ENCODE results near the gene PHACTR4.
"Not testable (repeated sequence)": the region's sequence is repeated elsewhere in the genome, so short reads cannot be mapped to it uniquely, and the experiment has no call there.

The PHACTR4 gene

DNA sequence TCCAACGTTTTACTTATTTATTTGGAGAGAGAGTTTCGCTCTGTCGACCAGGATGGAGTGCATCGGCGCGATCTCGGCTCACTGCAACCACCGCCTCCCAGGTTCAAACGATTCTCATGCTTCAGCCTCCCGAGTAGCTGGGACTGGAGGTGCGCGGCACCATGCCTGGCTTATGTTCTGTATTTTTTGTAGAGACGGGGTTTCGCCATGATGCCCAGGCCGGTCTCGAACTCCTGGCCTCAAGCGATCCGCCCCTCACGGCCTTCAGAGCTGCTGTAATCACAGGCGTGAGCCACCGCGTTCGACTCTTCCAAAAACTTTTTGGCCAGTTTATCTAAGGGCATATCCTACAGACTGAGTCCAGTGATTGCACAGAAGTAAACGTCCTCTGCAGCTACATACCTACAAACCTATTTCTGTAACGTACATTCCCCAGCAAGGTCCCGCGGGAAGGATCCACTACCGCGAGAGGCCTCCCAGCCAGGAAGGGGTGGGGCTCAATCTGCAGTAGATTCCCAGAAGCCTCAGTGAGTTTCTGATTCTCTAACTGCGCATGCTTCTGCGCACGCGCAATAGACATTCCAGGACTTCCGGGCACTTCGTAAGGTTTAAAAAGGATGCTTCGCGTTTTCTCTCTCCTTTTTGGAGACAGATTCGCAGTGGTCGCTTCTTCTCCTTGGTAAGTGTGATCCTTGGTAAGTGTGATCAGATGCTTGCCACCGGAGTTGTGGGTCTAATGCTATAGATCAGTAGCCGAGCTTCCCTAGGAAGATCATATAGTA lies 136.1 kb downstream of the PHACTR4 start, which contains the start of gene RCC1:
Gene RCC1 (plus strand): TSS at position 638 of the 782 bp plus-strand sequence. CDS start 23,824 bp downstream, outside the sequence.
- peak; percentile 98 for DNase-seq

DNA sequence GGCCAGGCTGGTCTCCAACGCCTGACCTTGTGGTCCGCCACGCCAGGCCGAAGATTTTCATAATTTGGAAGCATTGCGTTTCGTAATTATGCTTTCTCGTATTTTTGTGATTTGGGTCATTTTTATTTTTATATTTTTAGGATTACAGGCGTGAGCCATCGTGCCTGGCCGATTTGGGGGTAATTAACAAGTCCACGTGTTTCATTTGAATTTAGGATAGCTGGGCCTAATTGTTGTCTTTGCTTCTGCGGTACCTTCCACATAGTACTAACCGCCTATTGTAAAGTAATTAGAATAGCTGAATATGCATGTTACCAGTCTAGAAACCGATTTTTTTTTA lies 137.3 kb downstream of the PHACTR4 start:
- DNase-seq = no peak

DNA sequence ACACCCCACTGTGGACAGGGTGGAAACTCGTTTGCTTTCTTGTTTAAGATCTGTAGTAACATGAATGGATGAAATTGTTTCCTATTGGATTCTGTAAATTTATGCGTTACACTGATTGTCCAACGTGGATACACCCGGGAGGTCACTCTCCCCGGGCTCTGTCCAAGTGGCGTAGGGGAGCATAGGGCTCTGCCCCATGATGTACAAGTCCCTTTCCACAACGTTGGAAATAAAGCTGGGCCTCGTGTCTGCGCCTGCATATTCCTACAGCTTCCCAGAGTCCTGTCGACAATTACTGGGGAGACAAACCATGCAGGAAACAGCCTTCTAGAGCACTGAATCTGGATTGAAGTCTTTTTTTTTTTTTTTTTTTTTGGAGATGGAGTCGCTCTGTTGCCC lies 137.7 kb downstream of the PHACTR4 start:
- DNase-seq = no peak

DNA sequence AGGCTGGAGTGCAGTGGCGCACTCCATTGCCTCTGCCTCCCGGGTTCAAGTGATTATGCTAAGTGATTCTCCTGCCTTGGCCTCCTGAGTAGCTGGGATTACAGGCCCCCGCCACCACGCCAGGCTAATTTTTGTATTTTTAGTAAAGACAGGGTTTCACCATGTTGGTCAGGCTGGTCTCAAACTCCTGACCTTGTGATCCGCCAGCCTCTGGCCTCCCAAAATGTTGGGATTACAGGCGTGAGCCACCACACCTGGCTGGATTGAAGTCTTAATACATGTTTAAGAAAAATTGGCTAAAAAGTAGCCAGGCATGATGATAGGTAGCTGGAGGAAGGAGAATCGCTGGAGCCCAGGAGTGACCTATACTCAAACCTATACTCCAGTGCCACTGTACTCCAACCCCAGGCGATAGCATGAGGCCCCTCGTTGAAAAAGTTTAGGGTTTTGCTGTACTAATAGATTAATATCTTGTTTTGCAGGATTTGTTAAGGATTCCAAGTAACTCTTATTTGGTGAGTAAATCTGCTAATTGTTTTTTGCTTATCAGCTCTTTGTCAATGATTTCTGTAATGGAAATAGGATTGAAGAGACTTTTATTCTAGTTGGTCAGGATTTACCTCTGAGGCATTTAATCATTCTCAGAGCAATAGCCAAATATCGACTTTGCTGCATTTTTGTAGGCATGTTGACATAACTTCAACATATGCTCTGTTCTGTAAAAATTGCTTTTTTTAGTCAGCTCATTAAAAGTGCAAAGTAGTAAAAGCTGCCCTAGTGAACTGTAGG lies 138.3 kb downstream of the PHACTR4 start:
- no peak for DNase-seq

DNA sequence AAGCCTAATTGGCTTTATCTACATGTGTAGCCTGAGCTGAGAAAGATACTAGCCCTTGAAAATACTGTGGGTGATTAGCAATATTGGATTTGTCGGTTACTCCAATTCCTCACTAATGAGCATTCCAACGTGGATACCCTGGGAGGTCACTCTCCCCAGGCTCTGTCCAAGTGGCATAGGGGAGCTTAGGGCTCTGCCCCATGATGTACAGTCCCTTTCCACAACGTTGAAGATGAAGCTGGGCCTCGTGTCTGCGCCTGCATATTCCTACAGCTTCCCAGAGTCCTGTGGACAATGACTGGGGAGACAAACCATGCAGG lies 138.9 kb downstream of the PHACTR4 start:
- no peak for DNase-seq

DNA sequence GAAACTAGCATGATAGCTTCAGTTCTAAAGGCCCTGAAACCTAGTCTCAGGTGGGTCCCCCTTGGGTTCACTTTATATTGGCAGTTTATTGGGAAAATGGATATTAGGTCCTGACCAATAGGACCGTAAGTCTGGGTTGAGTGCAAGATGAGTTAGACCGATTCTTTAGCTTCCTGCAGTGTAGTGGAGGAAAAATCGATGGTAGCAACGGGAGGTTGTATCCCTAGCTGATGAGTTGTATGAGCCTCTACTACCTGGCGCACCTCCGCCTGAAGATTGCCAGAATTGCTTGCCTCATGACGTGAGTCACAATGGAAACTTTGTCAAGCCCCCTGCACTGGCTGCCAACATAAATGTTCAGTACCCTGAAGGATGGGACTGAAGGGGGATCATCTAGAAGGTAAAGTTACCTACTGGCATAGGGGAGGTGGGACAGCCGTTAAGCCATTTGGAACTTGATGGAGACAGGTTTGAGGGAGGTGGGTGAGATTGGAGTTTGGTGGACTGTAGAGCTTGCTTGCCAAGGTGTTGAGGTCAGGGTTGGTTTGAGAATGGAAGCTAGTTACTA lies 140.2 kb downstream of the PHACTR4 start:
- DNase-seq = no peak

DNA sequence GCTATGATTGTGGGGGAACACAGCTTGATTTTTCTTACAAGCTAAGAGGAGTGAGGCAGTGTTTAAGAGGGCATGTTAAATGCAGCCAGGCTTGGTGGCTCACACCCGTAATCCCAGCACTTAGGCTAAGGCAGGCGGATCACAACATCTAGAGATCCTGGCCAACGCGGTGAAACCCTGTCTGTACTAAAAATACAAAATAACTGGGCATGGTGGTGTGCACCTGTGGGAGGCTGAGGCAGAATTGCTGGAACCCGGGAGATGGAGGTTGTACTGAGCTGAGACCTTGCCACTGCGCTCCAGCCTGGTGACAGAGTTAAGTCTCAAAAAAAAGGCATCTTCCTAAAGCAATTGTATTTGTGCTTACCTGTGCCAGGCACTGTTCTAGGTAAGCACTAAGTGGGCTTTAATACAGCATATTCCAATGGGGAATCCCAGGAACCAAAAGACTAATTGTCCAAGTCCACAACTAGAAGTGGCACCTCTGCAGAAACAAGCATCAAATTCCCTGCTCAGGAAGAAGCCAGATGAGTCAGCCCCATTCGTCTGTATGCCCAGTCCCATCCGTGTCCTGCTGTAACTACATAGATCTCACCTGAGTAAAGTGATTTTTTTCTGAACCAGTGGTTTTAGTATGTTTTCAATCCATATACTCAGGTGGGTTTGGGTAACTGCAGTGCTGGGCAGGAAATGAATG lies 140.9 kb downstream of the PHACTR4 start:
- DNase-seq = no peak

DNA sequence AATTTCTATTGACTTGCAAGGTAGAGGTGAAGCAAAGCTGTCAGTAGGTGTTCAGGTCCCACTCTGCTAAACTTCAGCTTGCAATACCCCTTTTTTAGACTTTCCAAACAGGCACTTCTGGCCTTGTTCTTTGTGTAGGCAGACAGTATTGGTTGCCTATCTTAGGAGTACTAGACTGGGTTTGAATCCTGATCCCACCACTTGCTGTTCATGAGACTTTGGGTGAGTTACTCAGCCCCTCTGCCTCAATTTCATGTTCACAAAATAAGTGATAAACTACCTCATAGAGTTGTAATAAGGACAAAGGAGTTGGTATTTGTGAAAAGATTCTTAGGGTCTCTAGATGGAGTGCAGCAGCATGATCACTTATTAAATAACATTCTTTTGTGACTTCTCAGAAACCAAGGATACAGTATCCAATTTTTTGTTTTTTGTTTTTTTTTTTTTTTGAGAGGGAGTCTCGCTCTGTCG lies 141.5 kb downstream of the PHACTR4 start:
- DNase-seq = no peak

DNA sequence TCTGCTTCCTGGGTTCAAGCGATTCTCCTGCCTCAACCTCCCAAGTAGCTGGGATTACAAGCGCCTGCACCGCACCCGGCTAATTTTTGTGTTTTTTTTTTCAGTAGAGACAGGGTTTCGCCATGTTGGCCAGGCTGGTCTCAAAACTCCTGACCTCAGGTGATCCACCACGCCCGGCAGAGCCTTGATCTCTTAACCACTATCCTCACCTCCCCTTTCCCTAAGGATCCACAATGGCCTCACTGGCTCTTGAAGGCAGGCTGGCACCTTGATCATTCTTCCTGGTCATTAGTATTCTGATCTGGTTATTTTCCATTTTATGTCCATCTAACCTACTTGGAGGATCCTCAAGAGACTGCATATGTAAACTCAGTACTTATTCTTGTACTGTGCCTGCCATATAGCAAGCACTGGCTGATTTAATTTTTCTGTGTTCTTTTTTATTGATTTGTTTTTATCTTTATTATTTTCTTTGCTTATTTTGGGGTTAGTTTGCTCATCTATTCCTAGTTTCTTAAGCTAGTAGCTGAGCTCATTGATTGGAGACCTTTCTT lies 142.6 kb downstream of the PHACTR4 start:
- DNase-seq = no peak

DNA sequence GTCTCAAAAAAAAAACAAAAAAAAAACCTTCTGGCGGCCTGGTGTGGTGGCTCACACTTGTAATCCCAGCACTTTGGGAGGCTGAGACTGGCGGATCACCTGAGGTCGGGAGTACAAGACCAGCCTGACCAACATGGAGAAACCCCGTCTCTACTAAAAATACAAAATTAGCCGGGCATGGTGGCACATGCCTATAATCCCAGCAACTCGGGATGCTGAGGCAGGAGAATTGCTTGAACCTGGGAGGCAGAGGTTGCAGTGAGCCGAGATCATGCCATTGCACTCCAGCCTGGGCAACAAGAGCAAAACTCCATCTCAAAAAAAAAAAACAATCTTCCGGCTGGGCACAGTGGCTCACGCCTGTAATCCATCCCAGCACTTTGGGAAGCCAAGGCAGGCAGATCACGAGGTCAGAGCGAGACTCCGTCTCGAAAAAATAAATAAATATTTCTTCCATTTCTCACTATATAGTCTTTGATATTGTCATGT lies 144.9 kb downstream of the PHACTR4 start:
- not testable (repeated sequence) for DNase-seq

DNA sequence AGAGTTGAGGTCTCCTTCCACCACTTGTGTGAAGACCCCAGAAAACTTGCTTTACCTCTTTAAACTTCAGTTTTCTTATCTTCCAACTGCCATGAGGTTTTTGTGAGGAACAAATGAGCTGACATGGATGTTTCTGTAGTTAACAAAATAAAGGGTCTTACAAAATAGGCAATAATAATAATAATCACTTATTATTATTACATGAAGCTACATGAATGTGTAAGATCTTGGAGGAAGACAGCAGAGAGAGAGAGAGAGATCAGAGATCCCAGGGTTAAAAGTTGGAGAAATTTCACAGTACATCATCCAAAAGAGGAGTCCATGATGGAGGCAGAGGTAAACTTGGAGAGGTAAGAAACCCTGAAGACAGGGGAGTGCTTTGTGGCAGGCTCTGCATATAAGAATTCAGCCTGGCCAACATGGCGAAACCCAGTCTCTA lies 147.0 kb downstream of the PHACTR4 start:
- no peak for DNase-seq

DNA sequence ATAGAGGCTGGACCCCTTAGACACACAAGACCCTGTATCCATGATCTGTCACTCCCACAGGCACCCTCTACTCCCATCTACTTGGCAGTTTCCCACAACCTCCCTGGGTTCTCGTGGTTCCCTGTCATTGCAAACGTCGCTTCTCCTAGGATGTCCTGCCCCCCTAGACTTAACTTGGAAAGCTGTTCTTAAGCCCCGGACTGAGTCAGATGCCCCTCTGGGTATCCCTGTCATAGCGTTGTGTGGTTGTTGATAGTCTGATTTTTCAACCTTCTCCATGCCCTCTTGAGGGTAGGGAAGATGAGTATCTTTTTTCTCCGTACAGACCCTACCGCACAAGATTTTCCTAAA lies 148.1 kb downstream of the PHACTR4 start:
- no peak for DNase-seq

DNA sequence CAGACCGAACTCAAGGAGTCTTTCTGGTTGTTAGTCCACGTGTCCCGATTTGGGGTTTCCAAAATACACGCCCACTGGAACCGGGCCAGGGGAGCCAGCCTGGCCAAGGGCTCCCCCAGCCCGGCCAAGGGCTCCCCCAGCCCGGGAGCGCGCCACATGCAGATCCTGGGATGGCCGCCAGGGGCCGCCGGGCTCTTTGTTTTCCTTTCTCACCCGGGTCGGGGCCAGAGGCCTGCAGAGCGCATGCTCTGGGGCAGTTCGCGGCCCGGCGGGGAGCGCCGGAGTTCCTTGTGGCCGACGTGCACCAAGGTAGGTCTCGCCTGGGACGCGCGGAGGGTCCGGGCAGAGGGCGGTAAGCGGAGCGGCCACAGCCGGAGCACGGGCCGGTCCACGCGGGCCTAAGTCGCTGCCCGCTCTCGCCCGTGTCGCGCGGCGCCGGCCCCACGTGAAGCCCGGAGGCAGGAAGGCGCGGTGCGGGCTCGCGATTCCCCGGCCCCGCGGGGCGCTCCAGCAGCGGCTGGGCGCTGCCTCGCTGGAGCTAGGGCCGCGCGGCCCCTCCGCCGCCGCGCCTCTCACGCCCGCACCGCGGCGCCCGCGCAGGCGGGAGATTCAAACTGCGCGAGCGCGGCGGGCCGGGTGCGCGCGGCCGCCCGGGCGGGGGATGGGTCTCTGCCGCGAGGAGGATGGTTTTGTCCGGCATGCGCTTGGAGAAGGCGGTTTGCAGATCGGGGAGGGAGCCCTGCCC lies 148.6 kb downstream of the PHACTR4 start:
- peak; percentile 82 for DNase-seq

DNA sequence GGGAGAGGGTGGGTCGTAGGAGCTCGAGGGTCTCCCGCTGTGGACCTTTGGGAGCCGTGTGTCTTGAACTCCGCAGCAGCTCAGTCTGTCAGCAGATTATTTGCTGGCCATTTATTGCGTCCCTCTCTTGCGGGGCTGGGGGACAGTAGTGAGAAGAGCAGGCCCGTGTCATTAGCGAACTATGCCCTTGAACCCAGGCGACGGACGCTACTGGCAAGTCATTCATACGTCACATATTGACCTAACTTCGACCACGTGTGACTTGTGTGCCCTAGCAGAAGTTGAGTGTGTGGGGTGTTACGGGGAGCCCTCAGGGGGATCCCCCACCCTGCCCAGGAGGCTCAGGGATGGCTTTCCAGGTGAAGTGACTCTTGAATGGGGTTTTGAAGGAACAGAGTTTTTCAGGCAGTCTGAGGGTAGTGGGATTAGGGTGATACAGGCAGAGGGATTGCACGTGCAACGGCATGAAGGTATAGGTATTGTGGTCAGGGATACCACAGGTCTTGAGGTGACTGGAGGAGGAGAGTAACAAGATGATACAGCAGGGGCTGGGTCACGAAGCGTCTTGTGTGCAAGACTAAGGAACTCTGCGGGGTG lies 149.3 kb downstream of the PHACTR4 start:
- DNase-seq = no peak

DNA sequence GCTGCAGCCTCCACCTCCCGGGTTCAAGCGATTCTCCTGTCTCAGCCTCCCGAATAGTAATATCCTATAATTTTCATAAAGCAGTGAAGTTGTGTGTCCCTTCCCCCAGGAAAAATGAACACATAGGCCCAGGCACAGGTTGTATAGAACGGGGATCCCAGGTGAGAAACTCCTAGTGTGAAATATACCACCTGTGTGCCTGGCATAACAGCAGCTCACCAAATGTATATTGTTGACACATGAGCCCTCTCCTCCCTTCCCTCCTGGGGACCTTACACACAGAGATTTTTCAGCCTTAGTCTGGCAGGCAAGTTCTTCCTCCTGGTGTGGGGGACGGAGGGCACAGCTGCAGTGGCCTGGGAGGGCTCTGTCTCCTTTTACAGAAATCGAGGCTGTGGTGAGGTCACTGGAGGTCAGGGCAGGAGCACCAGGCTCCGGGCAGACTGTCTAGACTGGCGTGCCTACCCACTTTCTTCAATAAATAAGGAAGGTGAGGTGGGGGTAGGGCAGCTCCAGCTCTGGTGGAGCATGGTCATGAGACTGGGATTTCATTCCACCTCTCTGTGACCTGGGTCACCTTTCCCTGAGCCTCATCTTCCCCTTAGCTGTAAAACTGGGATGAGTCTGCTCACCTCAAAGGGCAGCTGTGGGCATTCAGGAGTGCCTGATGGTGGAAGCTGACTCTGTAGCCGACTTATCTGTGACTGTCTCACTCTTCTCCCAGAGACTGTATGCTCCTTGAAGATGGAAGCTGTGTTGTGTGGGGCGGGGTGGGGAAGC lies 150.6 kb downstream of the PHACTR4 start:
- DNase-seq = no peak

DNA sequence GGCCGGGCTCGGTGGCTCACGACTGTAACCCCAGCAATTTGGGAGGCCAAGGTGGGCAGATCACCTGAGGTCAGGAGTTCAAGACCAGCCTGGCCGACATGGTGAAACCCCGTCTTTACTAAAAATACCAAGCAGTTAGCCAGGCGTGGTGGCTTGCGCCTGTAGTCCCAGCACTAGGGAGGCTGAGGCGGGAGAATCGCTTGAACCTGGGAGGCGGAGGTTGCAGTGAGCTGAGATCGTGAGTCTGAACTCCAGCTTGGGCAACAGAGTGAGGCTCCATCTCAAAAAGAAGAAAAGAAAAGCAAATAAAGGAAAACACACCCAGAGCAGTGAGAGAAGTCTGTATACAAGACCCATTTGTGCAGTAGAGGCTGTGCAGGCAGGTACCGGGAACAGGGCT lies 151.3 kb downstream of the PHACTR4 start:
- DNase-seq = not testable (repeated sequence)

DNA sequence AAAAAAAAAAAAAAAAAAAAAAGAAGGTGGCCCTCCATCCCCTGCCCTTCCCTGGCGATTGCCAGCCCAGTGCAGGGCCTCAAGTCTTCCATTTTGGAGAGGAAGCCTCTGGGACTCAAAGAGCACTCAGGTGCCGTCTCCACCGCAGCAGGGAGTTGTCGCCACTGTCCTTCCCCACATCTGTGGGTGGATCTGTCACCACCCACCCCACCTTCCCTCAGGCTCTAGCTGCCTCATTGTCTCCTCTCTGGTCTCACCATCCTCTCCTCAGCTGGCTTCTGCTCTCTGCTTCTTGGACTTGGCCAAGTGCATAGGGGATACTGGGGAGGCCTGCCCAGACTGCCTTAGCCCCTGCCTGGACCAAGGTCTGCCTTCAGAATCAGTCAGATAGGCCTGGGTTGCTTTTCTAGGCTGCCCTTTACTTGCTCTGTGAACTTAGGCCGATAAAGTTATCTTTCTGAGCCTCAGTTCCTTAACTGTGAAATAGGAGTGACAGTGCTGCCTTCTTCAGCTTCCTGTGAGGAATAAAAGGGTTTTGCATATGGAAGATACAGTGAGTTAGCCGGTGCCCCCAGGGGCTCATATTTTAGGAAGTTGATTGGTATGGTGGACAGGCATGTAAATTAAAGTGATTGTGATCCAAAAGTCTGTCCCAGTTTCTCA lies 152.1 kb downstream of the PHACTR4 start:
- DNase-seq = no peak

DNA sequence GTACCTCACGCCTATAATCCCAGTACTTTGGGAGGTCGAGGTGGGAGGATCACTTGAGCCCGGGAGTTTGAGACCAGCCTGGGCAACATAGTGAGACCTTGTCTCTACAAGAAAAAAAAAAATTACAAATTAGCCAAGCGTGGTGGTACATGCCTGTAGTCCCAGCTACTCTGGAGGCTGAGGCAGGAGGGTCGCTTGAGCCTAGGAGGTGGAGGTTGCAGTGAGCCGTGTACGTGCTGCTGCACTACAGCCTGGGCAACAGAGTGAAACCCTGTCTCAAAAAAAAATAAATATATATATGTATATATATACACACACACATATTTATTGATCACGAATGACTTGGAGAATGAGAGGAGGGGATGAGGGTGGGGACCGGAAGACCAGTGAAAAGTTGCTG lies 153.0 kb downstream of the PHACTR4 start:
- not testable (repeated sequence) for DNase-seq

DNA sequence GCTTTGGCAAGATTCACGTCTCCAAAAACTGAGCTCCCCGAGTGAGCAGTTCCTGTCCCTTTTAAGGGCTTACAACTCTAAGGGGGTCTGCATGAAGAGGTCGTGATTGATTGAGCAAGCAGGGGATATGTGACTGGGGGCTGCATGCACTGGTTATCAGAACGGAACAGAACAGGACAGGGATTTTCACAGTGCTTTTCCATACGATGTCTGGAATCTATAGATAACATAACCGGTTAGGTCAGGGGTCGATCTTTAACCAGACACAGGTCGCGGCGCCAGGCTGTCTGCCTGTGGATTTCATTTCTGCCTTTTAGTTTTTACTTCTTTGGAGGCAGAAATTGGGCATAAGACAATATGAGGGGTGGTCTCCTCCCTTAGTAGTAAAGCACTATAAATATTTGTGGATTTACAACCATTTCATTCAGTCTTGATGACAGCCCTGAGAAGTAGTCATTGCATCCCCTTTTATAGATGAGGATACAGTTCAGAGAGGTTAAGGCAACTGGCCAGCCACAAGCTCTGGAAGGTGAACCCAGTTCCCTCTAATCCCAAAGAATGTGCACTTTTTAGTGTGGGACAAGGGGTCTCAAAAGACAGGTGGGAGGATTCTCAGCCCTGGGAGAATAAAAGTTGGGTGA lies 155.6 kb downstream of the PHACTR4 start:
- not testable (repeated sequence) for DNase-seq

DNA sequence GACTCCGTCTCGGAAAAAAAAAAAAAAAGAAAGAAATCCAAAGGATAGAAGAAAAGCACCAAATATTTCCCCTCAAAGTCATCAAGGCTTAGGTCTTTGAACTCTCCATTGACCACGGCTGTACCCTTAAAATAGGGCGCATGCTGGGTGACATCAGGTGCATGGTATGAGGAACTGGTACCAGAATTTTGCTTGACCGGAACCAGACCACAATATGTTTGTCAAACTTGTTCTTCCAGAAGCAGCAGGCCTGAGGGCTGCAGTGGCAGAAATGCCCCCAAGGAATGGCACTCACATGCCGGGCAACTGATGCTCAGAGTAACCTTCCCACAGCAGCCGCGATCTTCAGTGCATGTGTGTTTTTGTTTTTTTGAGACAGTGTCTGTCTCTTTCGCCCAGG lies 157.3 kb downstream of the PHACTR4 start:
- DNase-seq = no peak

Measured in COR-L47 (cell line).